T-helper 2 cell (primary cell): Measurements from ENCODE around the gene SURF2.

Experiments used
- DNase-seq, 5 experiments: peaks; one replicate each; pipeline versions ENCODE4 v3.0.0 to v3.0.0-alpha.2; 2012 to 2022

Gene SURF2

GRCh38 chr9:133403766-133404453, 47.6 kb downstream of the SURF2 start:
- peak in 4 of 5 experiments; percentile 31 to 64 (median 39) for DNase-seq

GRCh38 chr9:133404454-133405002, 48.2 kb downstream of the SURF2 start:
- no peak for DNase-seq

- DNase-seq = no peak
Measured at GRCh38 chr9:133405508-133406438, 49.4 kb downstream of the SURF2 start.

- DNase-seq = peak; percentile 54 to 88 (median 69)
Measured at GRCh38 chr9:133406480-133407307, 50.3 kb downstream of the SURF2 start.

- DNase-seq = no peak
Measured at GRCh38 chr9:133408042-133408441, 51.7 kb downstream of the SURF2 start.
